COR-L47 (cell line): ENCODE measurements around the gene DNAAF8.
A peak's percentile ranks its signal among the peaks of the same experiment; 100 is the strongest.

Experiments used
- DNase-seq: peaks from one replicate; lab custom pipeline; 2025; lab: John Stamatoyannopoulos, UW

DNAAF8 gene

DNA sequence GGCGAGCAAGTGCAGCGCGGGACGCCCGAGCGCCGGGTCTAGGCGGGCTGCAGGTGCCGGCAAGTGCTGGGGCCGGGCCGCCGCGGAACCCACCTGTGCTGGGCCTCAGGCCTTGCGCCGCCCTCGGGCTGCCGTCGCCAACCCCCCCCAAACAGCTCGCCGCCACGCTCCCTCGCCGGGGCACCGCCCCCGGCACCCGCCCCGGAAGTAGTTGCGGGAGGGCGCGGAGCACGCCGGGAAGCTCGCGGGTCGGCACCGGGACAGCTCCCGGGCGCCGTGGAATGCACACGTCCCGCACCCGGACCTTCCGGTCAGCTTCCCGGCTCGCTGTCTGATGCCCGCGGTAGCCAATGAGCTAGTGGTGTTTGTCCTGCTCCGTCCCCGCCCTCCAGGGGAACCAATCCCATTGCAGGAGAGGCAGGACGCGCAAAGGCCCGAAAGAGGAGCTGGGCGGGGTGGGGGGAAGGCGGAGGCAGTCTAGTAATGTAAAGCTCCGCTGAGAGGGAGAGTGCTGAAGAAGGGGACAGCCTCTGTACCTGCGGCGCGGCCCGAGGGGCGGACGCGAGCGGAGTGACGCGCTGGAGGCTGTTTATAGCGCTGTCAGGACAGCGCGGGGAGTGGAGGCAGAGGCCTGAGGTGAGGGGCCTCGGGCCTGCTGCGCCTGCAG is at the start of gene DNAAF8, which contains the start of gene ANKS3:
TSS of gene DNAAF8 (plus strand) at position 475 of the 667 bp plus-strand sequence. CDS start 1,978 bp downstream, outside the sequence.
TSS of gene ANKS3 (minus strand) at position 209 of the 667 bp plus-strand sequence. CDS start 4,122 bp downstream, outside the sequence.
- peak; percentile 91 for DNase-seq

DNA sequence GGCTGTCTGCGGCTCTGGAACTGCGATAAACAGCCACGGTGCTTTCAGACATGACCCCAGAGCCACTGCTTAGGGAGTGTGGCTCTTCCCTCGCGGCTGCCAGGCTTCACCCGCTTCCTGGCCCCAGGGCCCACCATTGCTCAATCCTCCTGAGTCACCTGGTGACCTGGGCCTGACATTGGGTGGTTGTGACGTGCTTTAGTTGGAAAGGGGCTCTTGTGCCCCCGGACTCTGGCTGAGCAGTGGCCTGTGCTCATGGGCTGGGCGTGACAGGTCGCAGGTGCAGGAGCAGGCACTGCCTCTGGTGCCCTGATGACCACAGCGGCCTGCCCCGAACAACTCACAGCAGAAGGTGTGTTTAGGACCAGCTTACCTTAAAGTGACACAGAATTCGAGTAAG is 49.6 kb upstream of the DNAAF8 start:
- no peak for DNase-seq

DNA sequence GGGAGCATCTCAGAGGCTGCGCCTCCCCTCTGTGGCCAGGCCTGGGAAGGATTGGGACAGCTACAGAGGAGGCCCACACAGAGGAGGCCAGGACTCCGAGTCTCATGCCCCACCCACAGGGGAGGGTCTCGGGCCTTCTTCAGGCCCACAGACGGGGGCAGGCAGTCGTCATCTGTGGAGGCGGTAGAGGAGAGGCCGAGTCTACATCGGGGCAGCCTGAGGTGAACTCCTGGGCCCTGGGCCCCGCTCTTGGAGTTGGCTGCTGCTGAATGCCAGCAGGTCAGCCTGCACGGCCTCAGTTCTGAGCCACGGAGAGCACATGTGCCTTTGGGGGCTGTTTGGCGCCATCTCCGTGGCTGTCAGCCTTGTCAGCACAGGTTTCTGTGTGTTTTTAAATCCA is 49.0 kb upstream of the DNAAF8 start:
- no peak for DNase-seq

DNA sequence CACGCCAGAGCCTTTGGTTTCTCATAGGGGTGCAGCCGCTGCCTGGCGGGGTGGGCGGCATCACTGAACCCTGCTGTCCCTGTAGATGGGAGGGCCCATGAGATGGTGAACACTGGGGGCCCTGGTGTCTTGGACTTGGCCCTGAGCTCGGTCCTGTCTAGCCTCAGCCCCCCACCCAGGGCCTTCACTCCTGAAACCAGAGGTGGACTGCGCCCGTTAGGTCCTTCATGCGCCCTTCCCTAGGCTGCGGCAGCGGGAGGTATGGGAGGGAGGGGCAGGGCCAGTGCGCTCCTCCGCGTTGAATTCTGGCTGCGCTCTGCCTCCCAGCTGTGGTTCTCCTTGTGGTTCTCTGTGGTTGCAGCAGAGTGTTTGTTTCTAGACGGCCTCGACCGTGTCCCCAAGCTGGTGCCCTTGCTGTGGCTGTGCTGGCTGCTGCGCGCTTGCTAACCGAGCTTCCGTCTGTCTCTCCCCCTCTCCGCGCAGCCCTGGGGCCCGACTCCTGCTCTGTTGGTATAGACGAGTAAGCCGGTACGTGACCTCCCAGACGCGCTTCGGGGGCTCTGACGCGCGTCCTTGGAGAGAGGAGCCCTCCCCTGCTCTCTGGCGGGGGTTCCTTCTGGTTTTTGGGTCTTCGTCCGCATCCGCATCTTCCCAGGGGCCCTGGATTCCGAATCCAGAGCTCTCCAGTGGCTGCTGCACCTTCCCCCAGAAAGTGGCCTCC is 48.4 kb upstream of the DNAAF8 start:
- no peak for DNase-seq

- no peak for DNase-seq
Observed at GRCh38 chr16:4686497-4687210, 47.7 kb upstream of the DNAAF8 start.

DNA sequence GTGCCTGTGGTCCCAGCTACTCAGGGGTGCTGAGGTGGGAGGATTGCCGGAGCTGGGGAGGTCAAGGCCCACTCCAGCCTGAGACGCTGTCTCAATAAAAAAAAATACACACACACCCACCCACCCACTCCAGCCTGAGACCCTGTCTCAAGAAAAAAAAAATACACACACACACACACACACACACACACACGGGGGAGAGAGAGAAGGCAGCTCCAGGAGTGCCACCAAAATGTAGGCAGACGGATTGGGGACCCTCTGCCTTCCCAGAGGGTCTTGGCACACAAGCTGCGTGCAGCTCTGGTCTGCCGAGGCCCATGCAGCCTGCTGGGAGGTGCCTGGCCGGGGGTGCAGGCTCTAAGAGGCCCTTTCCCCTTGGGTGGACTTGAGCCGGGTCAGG is 46.9 kb upstream of the DNAAF8 start:
- DNase-seq: no peak

- no peak for DNase-seq
Observed at GRCh38 chr16:4687946-4688673, 46.2 kb upstream of the DNAAF8 start.

- DNase-seq: no peak
Observed at GRCh38 chr16:4688674-4689045, 45.7 kb upstream of the DNAAF8 start.

- no peak for DNase-seq
Observed at GRCh38 chr16:4689091-4689671, 45.2 kb upstream of the DNAAF8 start.

GRCh38 chr16:4689864-4690704 is 44.3 kb upstream of the DNAAF8 start:
- no peak for DNase-seq

GRCh38 chr16:4690946-4691665 is 43.2 kb upstream of the DNAAF8 start:
- DNase-seq: no peak

- no peak for DNase-seq
Observed at GRCh38 chr16:4691666-4692412, 42.5 kb upstream of the DNAAF8 start.

GRCh38 chr16:4692460-4693295 is 41.7 kb upstream of the DNAAF8 start:
- no peak for DNase-seq

GRCh38 chr16:4693296-4693955 is 40.9 kb upstream of the DNAAF8 start, which contains the start of gene NUDT16L1:
TSS of gene NUDT16L1 (plus strand) at chr16:4693562. CDS start at chr16:4693727, 165 bp downstream.
- DNase-seq: peak; percentile 95

DNA sequence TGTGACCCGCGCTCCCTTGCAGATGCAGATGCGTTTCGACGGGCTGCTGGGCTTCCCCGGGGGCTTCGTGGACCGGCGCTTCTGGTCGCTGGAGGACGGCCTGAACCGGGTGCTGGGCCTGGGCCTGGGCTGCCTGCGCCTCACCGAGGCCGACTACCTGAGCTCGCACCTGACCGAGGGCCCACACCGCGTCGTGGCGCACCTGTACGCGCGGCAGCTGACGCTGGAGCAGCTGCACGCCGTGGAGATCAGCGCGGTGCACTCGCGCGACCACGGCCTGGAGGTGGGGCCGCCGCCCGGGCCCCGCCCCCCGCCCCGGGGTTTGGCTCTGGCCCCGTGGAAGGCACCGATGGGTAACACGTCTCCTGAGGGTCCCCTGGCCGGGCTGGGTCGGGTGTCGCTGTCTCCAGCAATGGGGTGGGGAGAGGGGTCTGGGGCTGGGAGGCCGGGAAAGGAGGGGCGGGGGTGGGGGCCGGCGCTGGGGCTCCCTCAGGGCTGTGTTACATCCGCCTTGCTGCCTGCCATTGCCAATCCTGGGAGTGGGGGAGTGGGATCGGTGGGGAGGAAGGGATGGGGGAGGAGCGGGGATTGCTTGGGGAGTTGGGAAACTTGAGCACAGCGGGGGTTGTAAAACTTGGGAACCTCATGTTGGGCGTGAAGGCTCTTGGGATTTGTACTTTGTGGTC is 40.2 kb upstream of the DNAAF8 start:
- no peak for DNase-seq

- no peak for DNase-seq
Observed at GRCh38 chr16:4694642-4695451, 39.5 kb upstream of the DNAAF8 start.
